Epidermal melanocyte (primary cell): ENCODE results near the gene POLRMT.
"Not testable (repeated sequence)": the region's sequence is repeated elsewhere in the genome, so short reads cannot be mapped to it uniquely, and the experiment has no call there.

ENCODE experiments used
- DNase-seq: peaks from one replicate; pipeline ENCODE4 v3.0.0; 2011; ENCODE audit warnings: low spot score; ENCODE audit not compliant: insufficient read length

POLRMT gene

DNA sequence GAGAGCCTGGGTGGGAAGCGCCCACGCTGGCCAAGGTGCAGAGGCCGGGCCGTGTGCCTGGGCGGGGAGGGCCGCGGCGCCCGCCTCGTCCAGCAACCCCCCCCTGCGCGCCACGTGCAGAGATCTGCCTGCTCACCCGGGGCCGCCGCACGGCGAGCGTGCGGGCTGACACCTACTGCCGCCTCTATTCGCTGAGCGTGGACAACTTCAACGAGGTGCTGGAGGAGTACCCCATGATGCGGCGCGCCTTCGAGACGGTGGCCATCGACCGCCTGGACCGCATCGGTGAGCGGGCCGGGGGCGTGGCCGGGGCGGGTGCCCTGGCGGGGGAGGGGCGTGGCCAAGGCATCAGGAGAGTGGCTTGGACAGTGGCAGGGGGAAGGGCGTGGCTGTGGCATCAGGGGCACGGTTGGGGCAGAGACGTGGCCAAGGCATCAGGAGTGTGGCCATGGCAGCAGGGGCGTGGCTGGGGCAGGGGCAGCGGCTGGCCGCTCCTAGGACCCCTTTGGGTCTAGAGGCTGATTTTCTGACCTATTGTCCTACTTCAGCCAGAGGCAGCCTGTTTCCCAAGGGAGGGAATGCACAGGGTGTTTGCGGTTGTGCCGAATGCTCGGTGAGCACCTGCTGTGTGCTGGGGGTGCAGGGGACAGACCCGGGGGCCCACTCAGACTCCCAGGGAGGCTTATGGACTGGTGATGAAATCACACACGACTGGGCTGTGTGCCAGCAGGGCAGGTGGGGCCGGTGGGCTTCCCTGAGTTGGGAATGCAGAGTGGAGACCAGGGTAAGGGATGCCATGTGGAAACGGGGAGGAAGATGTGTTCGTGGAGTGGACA lies 19.4 kb downstream of the POLRMT start:
- no peak for DNase-seq

DNA sequence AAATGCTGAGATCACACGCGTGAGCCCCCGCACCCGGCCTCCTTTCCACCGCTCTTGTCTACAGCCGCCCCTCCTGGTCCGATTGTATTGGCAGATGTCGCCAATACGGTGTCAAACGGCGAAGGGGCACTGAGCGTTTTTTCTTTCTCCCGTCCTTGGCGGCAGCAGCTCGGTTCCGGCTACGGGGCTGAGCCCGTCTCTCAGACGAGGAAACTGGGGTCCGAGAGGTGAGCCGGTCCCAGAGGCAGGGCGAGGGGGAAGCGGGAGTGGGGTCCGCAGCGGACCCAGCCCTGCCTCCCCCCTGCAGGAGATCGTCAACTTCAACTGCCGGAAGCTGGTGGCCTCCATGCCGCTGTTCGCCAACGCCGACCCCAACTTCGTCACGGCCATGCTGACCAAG lies 20.4 kb downstream of the POLRMT start:
- DNase-seq: no peak

DNA sequence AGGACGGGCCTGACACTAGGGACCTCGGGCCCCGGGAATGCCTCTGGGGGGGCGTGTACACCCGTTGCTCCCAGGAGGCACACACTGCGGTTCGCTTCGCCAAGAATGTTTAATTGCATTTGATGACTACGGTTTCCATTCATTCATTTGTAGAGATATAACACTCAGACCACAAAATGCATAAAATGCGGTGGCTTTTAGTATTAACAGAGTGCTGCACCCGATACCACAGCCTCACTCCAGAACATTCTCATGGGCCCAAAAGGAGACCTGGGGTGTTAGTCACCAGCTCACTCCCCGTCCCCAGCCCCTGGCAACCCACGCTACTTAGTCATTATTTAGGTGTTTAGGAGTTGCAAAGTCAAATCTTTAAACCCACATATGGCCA lies 21.9 kb downstream of the POLRMT start:
- no peak for DNase-seq

DNA sequence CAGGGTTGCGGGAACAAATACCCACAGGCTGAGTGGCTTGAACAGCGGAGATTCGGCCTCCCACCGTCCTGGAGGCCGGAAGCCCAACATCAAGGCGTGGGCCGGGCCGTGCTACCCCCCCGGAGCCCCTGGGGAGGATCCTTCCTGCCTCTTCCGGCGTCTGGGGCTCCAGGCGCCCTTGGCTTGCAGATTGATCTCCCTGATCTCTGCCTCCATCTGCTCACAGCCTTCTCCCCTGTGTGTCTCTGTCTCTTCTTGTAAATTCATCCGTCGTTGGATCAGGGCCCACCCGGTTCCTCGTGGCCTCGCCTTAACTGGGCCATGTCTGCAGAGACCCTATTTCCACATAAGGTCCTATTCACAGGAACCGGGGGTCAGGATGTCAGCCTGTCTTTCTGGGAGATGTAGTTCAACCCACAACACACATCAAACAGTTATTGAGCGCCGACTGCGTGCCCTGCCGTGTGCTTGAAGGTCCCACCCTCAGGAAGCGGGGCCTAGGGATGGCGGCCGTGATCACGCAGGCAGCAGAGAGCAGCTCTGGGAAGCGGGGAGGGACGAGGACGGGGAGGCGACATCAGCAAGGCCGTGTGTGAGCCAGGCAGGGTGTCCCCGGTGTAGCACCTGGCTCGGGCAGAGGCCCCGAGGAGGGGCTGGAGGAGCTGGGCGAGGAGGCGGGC lies 22.4 kb downstream of the POLRMT start:
- peak; percentile 85 for DNase-seq

DNA sequence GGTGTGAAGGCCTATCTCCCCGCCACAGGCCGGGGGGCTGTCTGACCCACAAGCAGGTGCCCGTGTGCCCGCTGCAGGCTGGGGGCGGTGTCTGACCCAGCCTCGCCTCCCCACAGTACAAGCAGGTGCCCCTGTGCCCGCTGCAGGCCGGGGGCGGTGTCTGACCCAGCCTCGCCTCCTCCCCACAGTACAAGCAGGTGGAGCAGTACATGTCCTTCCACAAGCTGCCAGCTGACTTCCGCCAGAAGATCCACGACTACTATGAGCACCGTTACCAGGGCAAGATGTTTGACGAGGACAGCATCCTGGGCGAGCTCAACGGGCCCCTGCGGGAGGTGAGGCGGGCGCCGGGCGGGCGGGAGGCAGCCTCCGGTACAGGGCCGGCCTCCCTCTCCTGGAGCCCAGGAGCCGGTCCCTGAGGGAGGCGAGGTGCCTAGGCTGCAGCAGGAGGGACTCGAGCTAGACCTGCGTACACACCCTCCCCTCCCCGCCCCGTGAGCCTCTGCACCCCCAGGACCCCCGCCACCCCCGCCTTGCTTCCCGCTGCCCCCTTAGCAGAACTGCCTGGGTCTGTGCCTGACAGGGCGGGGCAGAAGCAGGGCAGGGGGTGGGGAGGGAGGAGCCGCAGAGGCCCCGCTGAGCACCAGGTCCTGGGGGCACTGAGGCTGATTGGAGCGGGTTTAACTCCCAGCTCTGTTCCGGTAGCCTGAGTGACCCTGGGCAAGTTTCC lies 23.1 kb downstream of the POLRMT start:
- no peak for DNase-seq

DNA sequence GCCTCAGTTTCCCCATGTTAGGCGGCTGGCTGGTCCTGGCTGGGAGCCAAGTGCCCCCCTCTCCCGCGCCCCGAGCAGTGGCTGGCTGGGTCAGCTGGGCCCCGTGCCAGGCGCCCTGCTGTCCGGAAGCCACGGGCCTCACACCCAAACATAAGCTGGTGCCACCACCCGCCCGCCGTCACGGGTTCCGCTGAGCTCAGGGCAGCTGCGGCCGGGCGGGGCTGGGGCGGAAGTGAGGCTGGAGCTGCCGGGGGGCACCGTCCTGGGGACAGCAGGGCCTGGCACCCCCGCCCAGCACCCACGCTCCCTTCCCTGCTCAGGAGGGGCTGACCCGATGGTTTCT lies 24.4 kb downstream of the POLRMT start:
- peak; percentile 73 for DNase-seq

DNA sequence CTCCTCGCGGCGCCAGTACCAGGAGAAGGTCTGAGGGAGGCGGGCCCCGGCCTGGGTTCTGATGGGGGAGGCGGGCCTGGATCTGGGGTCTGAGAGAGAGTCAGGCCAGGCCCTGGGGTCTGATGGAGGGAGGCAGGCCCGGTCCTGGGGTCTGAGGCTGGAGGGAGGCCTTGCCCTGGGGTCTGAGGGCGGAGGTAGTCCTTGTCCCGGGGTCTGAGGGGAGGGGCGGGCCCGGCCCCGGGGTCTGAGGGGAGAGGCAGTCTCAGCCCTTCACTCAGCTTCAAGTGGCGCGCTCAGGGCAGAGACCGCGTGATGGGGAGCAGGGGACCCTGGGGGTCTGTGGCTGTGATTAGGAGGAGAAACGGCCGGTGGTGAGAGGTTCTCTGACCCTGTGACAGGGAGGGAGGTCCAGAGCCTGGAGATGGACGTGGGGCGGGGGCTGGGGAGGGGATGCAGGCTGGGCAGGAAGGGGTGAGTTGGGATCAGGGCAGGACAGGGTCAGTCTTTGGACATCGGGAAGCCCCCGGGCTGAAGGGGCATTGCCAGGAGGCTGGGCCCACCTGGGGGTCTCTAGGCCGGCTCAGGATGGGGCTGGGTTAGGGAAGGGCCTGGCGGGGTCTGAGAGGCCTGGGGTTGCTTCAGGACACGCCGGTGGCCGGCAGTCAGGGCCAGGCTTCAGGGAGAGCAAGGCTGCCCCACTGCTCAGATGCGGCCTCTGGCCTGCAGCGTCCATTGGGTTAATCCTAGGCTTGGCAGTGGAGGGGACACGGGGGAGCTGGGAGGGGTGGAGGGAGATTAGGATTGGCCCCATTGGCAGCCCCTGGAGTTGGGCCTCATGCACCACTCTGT lies 25.0 kb downstream of the POLRMT start:
- no peak for DNase-seq

DNA sequence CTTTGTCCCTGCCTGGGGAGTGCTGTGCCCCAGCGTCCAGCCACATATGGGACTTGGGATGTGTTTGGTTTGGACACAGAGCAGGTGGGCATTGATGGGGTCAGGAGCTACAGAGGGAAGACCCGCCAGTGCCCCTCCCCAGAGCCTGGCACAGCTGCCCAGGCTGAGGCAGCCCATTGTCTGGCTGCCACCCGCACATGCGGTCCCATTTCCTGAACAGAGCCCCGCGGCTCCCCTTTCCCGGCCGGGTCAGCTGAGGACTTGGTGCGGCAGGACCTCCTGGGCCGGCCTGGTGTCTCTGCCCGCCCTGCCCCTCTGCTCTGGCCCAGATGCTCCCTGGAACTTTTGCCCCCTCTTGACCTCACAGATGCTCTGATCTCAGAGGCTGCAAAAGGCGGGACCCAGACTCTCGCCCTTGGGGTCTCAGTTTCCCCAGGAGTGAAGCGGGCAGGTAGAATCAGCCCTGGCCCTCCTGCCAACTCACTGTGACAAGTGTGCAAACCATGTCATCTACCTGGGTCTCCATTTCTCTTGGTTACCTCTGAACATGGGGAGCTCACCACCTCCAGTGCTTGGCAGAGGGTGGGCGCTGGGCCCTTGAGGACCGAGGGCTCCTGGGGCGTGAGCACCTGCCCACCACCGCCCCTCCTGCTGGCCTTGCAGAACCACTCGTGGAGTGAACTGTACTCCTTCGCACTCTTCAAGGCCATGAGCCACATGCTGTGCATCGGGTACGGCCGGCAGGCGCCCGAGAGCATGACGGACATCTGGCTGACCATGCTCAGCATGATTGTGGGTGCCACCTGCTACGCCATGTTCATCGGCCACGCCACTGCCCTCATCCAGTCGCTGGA lies 25.8 kb downstream of the POLRMT start:
- no peak for DNase-seq

DNA sequence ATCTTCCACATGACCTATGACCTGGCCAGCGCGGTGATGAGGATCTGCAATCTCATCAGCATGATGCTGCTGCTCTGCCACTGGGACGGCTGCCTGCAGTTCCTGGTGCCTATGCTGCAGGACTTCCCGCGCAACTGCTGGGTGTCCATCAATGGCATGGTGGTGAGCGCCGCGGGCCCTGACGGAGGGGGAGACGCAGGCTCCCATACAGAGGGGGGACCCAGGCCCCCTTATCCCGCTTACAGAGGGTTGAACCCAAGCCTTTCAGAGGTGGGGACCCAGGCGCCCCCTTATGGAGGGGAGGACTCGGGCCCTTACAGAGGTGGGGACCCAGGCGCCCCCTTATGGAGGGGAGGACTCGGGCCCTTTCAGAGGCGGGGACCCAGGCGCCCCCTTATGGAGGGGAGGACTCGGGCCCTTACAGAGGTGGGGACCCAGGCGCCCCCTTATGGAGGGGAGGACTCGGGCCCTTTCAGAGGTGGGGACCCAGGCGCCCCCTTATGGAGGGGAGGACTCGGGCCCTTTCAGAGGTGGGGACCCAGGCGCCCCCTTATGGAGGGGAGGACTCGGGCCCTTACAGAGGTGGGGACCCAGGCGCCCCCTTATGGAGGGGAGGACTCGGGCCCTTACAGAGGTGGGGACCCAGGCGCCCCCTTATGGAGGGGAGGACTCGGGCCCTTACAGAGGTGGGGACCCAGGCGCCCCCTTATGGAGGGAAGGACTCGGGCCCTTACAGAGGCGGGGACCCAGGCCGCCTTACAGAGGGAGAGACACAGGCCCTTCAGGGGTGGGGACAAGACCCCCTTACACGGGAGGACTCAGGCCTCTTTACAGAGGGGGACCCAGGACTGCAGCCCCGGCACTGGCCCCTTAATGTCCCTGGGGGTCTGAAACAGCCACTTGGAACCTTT lies 28.0 kb downstream of the POLRMT start:
- not testable (repeated sequence) for DNase-seq

DNA sequence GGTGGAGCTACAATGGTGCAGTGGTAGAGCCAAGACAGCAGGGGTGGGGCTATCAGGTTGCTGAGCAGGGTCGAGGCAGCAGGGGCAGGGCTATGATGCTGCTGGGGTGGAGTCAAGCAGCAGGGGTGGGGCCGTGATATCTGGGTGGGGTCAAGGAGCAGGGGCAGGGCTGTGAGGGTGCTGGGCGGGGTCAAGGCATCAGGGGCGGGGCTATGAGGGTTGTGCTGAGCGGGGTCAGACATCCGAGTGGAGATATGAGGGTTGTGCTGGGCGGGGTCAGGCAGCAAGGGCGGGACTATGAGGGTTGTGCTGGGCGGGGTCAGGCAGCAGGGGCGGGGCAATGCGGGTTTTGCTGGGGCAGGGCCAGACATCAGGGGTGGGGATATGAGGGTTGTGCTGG lies 29.0 kb downstream of the POLRMT start:
- DNase-seq: no peak

DNA sequence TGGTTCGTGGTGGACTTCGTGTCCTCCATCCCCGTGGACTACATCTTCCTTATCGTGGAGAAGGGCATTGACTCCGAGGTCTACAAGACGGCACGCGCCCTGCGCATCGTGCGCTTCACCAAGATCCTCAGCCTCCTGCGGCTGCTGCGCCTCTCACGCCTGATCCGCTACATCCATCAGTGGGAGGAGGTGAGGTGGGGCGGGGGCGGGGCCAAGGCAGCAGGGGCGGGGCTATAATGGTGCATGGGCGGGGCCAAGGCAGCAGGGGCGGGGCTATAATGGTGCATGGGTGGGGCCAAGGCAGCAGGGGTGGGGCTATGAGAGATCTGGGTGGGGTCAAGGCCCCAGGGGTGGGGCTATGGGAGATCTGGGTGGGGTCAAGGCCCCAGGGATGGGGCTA lies 29.6 kb downstream of the POLRMT start:
- not testable (repeated sequence) for DNase-seq

DNA sequence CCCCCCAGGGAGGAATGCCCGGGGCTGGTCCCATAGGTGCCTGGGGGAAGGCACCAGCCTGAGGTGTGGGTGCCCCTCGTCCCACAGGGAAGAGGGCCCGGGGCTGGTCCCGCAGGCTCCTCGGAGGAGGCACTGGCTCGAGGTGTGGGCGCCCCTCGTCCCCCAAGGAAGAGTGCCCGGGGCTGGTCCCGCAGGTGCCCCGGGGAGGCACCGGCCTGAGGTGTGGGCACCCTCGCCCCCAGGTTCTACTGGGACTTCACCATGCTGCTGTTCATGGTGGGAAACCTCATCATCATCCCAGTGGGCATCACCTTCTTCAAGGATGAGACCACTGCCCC lies 30.1 kb downstream of the POLRMT start:
- not testable (repeated sequence) for DNase-seq

DNA sequence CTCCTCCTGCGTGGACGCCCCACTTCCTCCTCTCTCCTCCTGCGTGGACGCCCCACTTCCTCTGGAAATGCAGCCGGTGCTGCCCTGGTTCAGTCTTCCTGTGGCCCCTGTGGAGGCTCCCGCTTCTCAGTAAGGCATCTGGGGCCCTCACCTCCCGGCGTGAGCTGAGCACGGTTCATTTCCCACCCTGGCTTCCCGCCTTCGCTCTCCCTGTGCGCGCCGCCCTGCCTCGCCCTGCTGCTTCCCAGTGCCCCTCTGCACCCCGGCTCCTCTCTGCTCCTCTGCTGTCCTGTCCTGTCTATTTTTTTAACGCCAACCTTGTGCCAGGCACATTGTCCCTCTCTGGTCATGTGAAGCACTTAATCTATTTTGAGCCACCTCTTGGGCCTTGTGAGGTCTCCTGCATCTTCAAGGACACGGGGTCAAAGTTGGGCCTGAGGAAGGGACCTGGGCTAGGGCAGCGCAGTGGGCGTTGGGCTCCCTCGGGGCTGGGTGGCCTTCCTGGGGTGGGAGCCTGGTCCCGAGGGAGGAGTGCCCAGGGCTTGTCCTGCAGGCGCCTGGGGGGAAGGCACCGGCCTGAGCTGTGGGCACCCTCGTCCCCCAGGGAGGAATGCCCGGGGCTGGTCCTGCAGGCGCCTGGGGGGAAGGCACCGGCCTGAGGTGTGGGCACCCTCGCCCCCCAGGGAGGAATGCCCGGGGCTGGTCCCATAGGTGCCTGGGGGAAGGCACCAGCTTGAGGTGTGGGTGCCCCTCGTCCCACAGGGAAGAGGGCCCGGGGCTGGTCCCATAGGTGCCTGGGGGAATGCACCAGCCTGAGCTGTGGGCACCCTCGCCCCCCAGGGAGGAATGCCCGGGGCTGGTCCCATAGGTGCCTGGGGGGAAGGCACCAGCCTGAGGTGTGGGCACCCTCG lies 30.7 kb downstream of the POLRMT start:
- no peak for DNase-seq

DNA sequence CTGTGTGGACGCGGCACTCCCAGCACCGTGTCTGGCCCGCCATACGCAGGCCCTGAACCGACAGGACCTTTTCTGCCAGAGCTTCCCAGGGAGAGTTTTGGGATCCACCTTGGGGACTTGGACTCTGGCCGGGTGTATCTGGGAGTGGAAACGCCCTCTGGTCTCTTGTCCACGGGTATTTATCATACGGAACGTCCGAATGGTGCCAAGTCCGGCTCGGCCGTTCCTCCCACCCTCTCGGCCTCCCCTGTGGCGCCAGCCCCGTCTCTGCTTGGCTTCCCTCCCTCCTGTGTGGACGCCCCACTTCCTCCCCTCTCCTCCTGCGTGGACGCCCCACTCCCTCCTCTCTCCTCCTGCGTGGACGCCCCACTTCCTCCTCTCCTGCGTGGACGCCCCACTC lies 31.5 kb downstream of the POLRMT start:
- no peak for DNase-seq

DNA sequence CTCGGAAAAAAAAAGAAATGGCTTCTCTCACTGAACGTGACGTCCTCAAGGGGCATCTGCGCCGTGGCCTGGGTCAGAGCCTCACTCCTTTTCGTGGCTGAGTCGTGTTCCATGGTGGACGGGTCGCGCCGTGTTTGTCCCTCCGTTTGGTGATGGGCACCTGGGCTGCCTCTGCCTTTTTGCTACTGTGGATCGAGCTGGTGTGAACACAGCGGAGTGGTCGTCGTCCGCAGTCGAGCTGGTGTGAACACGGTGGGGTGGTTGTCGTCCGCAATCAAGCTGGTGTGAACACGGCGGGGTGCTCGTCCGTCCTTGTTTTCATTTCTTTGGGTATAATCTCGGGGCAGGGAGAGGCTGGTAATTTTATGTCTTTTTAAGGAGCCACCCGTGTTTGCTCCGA lies 32.0 kb downstream of the POLRMT start:
- no peak for DNase-seq

DNA sequence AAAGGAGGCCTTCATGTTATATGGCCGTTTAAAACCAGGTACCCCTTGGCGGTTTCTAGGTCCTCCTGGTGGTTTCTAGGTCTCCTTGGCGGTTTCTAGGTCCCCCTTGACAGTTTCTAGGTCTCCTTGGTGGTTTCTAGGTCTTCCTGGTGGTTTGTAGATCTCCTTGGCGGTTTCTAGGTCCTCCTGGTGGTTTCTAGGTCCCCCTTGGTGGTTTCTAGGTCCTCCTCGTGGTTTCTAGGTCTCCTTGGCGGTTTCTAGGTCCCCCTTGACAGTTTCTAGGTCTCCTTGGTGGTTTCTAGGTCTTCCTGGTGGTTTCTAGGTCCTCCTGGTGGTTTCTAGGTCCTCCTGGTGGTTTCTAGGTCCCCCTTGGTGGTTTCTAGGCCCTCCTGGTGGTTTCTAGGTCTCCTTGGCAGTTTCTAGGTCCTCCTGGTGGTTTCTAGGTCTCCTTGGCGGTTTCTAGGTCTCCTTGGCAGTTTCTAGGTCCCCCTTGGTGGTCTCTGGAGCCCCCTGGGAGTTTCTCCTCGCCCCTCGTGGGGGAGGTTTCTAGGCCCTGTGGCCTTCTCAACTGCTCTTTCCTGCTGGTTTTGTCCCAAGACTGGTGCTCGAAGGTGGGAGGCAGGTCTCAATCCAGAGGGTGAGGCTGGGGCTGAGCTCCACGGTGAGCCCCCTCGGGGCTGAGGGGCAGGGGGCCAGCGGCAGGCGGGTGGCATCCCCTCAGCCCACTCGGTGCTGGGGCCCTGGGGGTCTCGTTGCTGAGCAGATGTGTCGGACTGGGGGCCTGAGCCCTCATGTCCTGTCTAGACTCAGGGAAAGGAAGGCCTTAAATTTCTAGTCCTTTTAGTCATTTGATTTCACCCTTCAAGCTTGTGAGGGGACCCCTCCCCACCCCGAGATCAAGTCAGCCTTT lies 35.7 kb downstream of the POLRMT start:
- DNase-seq: no peak

DNA sequence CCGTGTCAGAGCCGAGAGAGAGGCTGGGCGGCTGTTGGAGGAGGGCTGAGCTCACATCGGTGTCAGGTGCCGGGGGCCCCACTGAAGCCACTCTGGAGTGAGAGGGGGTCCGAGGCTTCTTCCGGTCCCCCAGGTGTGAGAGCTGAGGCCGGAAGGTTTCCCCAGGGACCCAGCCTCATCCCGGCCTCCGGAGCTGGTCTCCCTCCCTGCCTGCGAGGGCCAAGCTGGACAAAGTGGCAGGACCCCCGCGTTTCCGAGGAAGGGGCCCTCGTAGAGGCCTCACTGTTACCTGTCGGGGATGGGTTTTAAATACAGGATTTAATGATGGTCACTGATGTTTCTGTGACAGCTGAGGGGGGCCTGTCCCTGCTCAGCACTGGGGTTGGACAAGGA lies 37.1 kb downstream of the POLRMT start:
- DNase-seq: no peak
